ENCODE data around the gene SLC6A2.

Gene SLC6A2

GRCh38 chr16:55656691-55657092 lies 904 bp downstream of the SLC6A2 start:
- peaks cover 32% of the 10 kb centered on the region for H3K27me3 ChIP-seq (ENCODE audit: insufficient read depth, poor library complexity, severe bottlenecking)
- H3K4me3 ChIP-seq (replicated peaks; ENCODE audit: insufficient read depth, low read length): no peak overlapping the region
- no peak for TF ChIP-seq CTCF (IDR thresholded peaks at IDR 0.05; ENCODE audit: insufficient read depth, low read length)
- TF ChIP-seq POLR2AphosphoS5 (IDR thresholded peaks at IDR 0.05; ENCODE audit: low read depth): no peak
- no peak for TF ChIP-seq REST (IDR thresholded peaks at IDR 0.05; ENCODE audit: insufficient replicate concordance, low read depth)
- no peak for TF ChIP-seq GABPA (IDR thresholded peaks at IDR 0.05; ENCODE audit: low read depth)
- no peak for TF ChIP-seq SPI1 (IDR thresholded peaks at IDR 0.05; ENCODE audit: borderline replicate concordance, low read depth)
- no peak for DNase-seq (ENCODE audit: low read depth in 1 of 2, low spot score in 1 of 2)
- no peak overlapping the region for H3K27ac ChIP-seq (replicated peaks)

GRCh38 chr16:55657616-55658015 lies 1.8 kb downstream of the SLC6A2 start:
- Histone ChIP-seq H3K27me3 (ENCODE audit: insufficient read depth, poor library complexity, severe bottlenecking) (peaks cover 32% of the 10 kb centered on the region), H3K4me3 (replicated peaks; ENCODE audit: insufficient read depth, low read length) (no peak overlapping the region), H3K27ac (replicated peaks) (no peak overlapping the region)
- TF ChIP-seq REST (IDR thresholded peaks at IDR 0.05; ENCODE audit: insufficient replicate concordance, low read depth): no peak
- no peak for DNase-seq (ENCODE audit: low read depth in 1 of 2, low spot score in 1 of 2)

- H3K27me3 ChIP-seq (ENCODE audit: insufficient read depth, poor library complexity, severe bottlenecking): peaks cover 26% of the 10 kb centered on the region
- H3K4me3 ChIP-seq (replicated peaks; ENCODE audit: insufficient read depth, low read length): no peak overlapping the region
- H3K27ac ChIP-seq (replicated peaks): no peak overlapping the region
- DNase-seq (ENCODE audit: low read depth in 1 of 2, low spot score in 1 of 2): no peak
- TF ChIP-seq GABPA (IDR thresholded peaks at IDR 0.05; ENCODE audit: low read depth) (no peak), POLR2AphosphoS5 (IDR thresholded peaks at IDR 0.05; ENCODE audit: low read depth) (no peak), SPI1 (IDR thresholded peaks at IDR 0.05; ENCODE audit: borderline replicate concordance, low read depth) (no peak), CTCF (IDR thresholded peaks at IDR 0.05; ENCODE audit: insufficient read depth, low read length) (no peak), REST (IDR thresholded peaks at IDR 0.05; ENCODE audit: insufficient replicate concordance, low read depth) (no peak)
These were observed 3.2 kb downstream of the SLC6A2 start for GRCh38 chr16:55658898-55659420.
